ENCODE data around the gene HIRA.

Gene HIRA

DNA sequence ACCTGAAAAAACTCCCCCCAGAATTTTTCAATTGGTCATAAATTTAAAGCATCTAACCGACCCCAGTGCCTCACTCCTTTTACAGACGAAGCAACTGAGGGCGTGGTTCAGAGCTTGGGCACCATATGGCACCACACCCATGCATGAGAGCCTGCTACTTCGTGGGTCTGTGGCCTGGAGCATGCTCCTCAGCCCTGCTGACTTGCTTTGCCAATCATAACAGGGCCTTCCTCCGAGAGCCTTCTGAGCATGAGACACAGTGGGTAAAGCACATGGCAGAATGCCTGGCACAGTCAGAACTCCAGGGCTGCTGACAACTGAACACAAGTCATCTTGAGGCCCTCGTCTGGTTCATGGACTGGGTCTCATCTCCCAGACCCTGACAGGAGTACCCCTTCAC, 33.3 kb downstream of the HIRA start:
- Histone ChIP-seq H3K27me3 (ENCODE audit: low read length) (no peaks in the 10 kb centered on the region), H3K4me2 (ENCODE audit: low read depth, low read length, poor library complexity, severe bottlenecking) (no peak overlapping the region), H3K9me3 (ENCODE audit: insufficient read depth, low read length) (no peaks in the 10 kb centered on the region), H3K9me2 (replicated peaks; ENCODE audit: insufficient read depth, low read length) (no peaks in the 10 kb centered on the region), H3K4me3 (ENCODE audit: insufficient read depth, low read length, poor library complexity, severe bottlenecking) (no peak overlapping the region), H3K79me2 (ENCODE audit: insufficient read depth, low read length) (no peaks in the 10 kb centered on the region), H2AFZ (ENCODE audit: low read depth, low read length, severe bottlenecking) (no peak overlapping the region), H3K36me3 (ENCODE audit: low read length) (no peaks in the 10 kb centered on the region), H3F3A (ENCODE audit: insufficient read depth) (no peaks in the 10 kb centered on the region), H3K27ac (ENCODE audit: low read depth, low read length) (no peak overlapping the region), H3K9ac (ENCODE audit: low read length) (no peak overlapping the region), H4K20me1 (ENCODE audit: low read depth, low read length) (no peaks in the 10 kb centered on the region)
- TF ChIP-seq, protein P1, sequence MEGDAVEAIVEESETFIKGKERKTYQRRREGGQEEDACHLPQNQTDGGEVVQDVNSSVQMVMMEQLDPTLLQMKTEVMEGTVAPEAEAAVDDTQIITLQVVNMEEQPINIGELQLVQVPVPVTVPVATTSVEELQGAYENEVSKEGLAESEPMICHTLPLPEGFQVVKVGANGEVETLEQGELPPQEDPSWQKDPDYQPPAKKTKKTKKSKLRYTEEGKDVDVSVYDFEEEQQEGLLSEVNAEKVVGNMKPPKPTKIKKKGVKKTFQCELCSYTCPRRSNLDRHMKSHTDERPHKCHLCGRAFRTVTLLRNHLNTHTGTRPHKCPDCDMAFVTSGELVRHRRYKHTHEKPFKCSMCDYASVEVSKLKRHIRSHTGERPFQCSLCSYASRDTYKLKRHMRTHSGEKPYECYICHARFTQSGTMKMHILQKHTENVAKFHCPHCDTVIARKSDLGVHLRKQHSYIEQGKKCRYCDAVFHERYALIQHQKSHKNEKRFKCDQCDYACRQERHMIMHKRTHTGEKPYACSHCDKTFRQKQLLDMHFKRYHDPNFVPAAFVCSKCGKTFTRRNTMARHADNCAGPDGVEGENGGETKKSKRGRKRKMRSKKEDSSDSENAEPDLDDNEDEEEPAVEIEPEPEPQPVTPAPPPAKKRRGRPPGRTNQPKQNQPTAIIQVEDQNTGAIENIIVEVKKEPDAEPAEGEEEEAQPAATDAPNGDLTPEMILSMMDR (IDR thresholded peaks at IDR 0.05; ENCODE audit: insufficient read depth, low read length, poor library complexity, severe bottlenecking) = no peak
- TF ChIP-seq EZH2phosphoT487 (conservative IDR thresholded peaks at IDR 0.05; ENCODE audit: low read length) = no peak

DNA sequence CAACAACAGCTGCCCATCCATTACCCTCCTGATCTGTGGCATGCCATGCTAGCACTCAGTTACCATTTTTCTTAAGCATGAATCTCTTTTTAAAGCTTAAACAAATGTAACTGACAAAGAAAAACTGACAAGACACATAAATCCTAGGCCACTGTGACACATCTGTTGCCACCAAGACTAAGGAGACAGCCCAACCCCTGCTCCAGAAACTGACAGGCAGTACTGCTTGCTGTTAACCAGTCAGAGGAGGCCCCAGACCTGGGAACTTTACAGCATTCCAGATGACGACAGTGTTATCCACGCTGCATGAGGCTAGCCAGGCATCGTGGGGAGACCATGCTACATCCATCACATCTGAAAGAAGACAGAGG, 33.8 kb downstream of the HIRA start:
- Histone ChIP-seq H3K27me3 (ENCODE audit: low read length) (no peaks in the 10 kb centered on the region), H3F3A (ENCODE audit: insufficient read depth) (no peaks in the 10 kb centered on the region), H3K9me3 (ENCODE audit: insufficient read depth, low read length) (no peaks in the 10 kb centered on the region), H3K27ac (ENCODE audit: low read depth, low read length) (no peak overlapping the region), H4K20me1 (ENCODE audit: low read depth, low read length) (no peaks in the 10 kb centered on the region), H3K4me3 (ENCODE audit: insufficient read depth, low read length, poor library complexity, severe bottlenecking) (no peak overlapping the region), H2AFZ (ENCODE audit: low read depth, low read length, severe bottlenecking) (no peak overlapping the region), H3K4me2 (ENCODE audit: low read depth, low read length, poor library complexity, severe bottlenecking) (no peak overlapping the region), H3K9ac (ENCODE audit: low read length) (no peak overlapping the region), H3K79me2 (ENCODE audit: insufficient read depth, low read length) (no peaks in the 10 kb centered on the region), H3K9me2 (replicated peaks; ENCODE audit: insufficient read depth, low read length) (no peaks in the 10 kb centered on the region), H3K36me3 (ENCODE audit: low read length) (no peaks in the 10 kb centered on the region)
- TF ChIP-seq, protein P1 (IDR thresholded peaks at IDR 0.05; ENCODE audit: insufficient read depth, low read length, poor library complexity, severe bottlenecking) = no peak
- no peak for TF ChIP-seq EZH2phosphoT487 (conservative IDR thresholded peaks at IDR 0.05; ENCODE audit: low read length)

DNA sequence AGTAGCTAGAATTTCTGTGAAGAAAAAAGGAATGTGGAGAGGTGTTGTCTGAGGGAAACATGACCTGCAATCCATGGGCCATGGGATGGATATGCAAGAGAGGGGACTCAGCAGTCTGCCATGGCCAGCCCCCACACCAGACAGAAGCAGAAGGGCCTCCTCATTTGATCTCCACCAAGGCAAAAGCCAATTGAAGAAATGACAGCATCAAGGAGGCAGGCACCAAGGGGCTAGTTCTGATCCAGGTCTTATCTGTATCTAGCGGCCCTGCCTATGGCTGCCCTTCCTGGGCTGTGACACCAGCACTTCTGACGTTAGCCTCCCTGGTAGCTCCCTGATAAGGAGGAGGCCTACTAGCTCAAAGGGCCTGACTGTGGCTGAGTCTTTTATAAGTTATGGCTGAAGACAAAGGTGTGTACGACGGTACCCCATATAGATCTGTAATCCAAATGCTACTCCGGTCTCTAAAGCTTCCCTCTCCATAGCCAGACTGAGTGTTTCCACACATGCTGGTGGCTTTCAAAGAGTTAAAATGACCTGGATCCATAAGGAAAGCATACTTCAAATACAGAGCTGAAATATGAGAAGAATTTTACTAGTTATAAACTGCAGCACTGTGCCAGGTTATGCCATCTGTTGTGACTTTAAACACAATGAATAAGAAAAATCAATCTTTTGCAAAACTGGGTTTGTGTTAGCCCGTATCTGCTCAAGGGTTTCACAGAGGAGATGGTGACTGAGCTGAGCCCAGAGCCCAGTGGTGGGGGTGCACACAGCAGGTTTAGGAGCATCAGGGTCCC, 34.4 kb downstream of the HIRA start:
- Histone ChIP-seq H3K27ac (ENCODE audit: low read depth, low read length) (no peak overlapping the region), H3K27me3 (ENCODE audit: low read length) (no peaks in the 10 kb centered on the region), H3K36me3 (ENCODE audit: low read length) (no peaks in the 10 kb centered on the region), H2AFZ (ENCODE audit: low read depth, low read length, severe bottlenecking) (no peak overlapping the region), H3K9me3 (ENCODE audit: insufficient read depth, low read length) (no peaks in the 10 kb centered on the region), H3K9me2 (replicated peaks; ENCODE audit: insufficient read depth, low read length) (no peaks in the 10 kb centered on the region), H3K9ac (ENCODE audit: low read length) (no peak overlapping the region), H4K20me1 (ENCODE audit: low read depth, low read length) (no peaks in the 10 kb centered on the region), H3K79me2 (ENCODE audit: insufficient read depth, low read length) (no peaks in the 10 kb centered on the region), H3F3A (ENCODE audit: insufficient read depth) (no peaks in the 10 kb centered on the region), H3K4me3 (ENCODE audit: insufficient read depth, low read length, poor library complexity, severe bottlenecking) (no peak overlapping the region), H3K4me2 (ENCODE audit: low read depth, low read length, poor library complexity, severe bottlenecking) (no peak overlapping the region)
- TF ChIP-seq, protein P1 (IDR thresholded peaks at IDR 0.05; ENCODE audit: insufficient read depth, low read length, poor library complexity, severe bottlenecking) = no peak
- no peak for TF ChIP-seq EZH2phosphoT487 (conservative IDR thresholded peaks at IDR 0.05; ENCODE audit: low read length)
